ENCODE results near the gene CD320. TPM values are rescaled to one million over a fixed set of nuclear protein-coding genes. Genes with fewer than 3 reads are reported as not detected.

CD320 gene
- total and polyA plus RNA-seq, 2 experiments from 2014 or later = 87.0 to 124 TPM

- TF ChIP-seq, protein P1, sequence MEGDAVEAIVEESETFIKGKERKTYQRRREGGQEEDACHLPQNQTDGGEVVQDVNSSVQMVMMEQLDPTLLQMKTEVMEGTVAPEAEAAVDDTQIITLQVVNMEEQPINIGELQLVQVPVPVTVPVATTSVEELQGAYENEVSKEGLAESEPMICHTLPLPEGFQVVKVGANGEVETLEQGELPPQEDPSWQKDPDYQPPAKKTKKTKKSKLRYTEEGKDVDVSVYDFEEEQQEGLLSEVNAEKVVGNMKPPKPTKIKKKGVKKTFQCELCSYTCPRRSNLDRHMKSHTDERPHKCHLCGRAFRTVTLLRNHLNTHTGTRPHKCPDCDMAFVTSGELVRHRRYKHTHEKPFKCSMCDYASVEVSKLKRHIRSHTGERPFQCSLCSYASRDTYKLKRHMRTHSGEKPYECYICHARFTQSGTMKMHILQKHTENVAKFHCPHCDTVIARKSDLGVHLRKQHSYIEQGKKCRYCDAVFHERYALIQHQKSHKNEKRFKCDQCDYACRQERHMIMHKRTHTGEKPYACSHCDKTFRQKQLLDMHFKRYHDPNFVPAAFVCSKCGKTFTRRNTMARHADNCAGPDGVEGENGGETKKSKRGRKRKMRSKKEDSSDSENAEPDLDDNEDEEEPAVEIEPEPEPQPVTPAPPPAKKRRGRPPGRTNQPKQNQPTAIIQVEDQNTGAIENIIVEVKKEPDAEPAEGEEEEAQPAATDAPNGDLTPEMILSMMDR (conservative IDR thresholded peaks at IDR 0.05; ENCODE audit: low read depth in 2 of 2) = no peak
- TF ChIP-seq ZNF114 (CRISPR knock-in tag; IDR thresholded peaks at IDR 0.05) = no peak
- TF ChIP-seq ETS1 (IDR thresholded peaks at IDR 0.05) = no peak
- no peak for TF ChIP-seq EZH2 (IDR thresholded peaks at IDR 0.05; ENCODE audit: low read depth, unreplicated experiment)
- TF ChIP-seq JUNB (IDR thresholded peaks at IDR 0.05; ENCODE audit: unreplicated experiment) = no peak
- no peak for TF ChIP-seq REST (IDR thresholded peaks at IDR 0.05; ENCODE audit: unreplicated experiment)
- TF ChIP-seq CREB1 (CRISPR knock-in tag; IDR thresholded peaks at IDR 0.05; ENCODE audit: low read depth) = no peak
- no peak for TF ChIP-seq POLR2AphosphoS5 (IDR thresholded peaks at IDR 0.05; ENCODE audit: low read depth)
- no peak for TF ChIP-seq STAT1 (IDR thresholded peaks at IDR 0.05; ENCODE audit: unreplicated experiment)
- TF ChIP-seq NANOG (IDR thresholded peaks at IDR 0.05; ENCODE audit: borderline replicate concordance) = no peak
These were observed 3.1 kb downstream of the CD320 start (continued) for GRCh38 chr19:8304841-8305621.

GRCh38 chr19:8302734-8303133 is 5.4 kb downstream of the CD320 start:
- no peaks in the 10 kb centered on the region for H3K27me3 ChIP-seq (ENCODE audit: insufficient read depth)
- Mint-ChIP-seq H3K27me3 (ENCODE audit: insufficient read depth, low read depth, poor library complexity) (peaks cover 11% of the 10 kb centered on the region), H3K4me3 (no peak overlapping the region), H3K27ac (no peak overlapping the region), H3K36me3 (ENCODE audit: low read depth) (peaks cover 29% of the 10 kb centered on the region), H3K9me3 (no peaks in the 10 kb centered on the region), H3K4me1 (peaks cover 10% of the 10 kb centered on the region; the same call in 2 of the 3 replicates)
- no peak overlapping the region for H3K4me2 ChIP-seq
- no peak overlapping the region for H3K4me3 ChIP-seq
- peaks cover 17% of the 10 kb centered on the region for H3K79me2 ChIP-seq (replicated peaks; ENCODE audit: insufficient read depth)
- no peak overlapping the region for H2AFZ ChIP-seq
- H3K9me2 ChIP-seq (ENCODE audit: insufficient read depth) = no peaks in the 10 kb centered on the region
- H3K36me3 ChIP-seq (ENCODE audit: insufficient read depth) = no peaks in the 10 kb centered on the region; the same call in 1 of the 2 replicates
- H3K27ac ChIP-seq (ENCODE audit: low read depth) = no peak overlapping the region
- DNase-seq (ENCODE audit: low spot score) (no peak), ATAC-seq (no peak)
- H3K4me1 ChIP-seq (ENCODE audit: insufficient read depth) = peaks cover 7% of the 10 kb centered on the region; the same call in 1 of the 2 replicates
- H3F3A ChIP-seq (replicated peaks; ENCODE audit: low read depth) = peaks cover 14% of the 10 kb centered on the region; the same call in 1 of the 2 replicates
- no peaks in the 10 kb centered on the region; the same call in 1 of the 2 replicates for H4K20me1 ChIP-seq (replicated peaks; ENCODE audit: insufficient read depth)
- no peak for TF ChIP-seq ETS1 (IDR thresholded peaks at IDR 0.05)
- TF ChIP-seq POLR2AphosphoS5 (IDR thresholded peaks at IDR 0.05; ENCODE audit: low read depth) = no peak
- no peak for TF ChIP-seq JUNB (IDR thresholded peaks at IDR 0.05; ENCODE audit: unreplicated experiment)
- no peak for TF ChIP-seq ZNF114 (CRISPR knock-in tag; IDR thresholded peaks at IDR 0.05)
- no peak for TF ChIP-seq CREB1 (CRISPR knock-in tag; IDR thresholded peaks at IDR 0.05; ENCODE audit: low read depth)
- TF ChIP-seq EZH2 (IDR thresholded peaks at IDR 0.05; ENCODE audit: low read depth, unreplicated experiment) = no peak
- TF ChIP-seq STAT1 (IDR thresholded peaks at IDR 0.05; ENCODE audit: unreplicated experiment) = no peak
- TF ChIP-seq, protein P1 (conservative IDR thresholded peaks at IDR 0.05; ENCODE audit: low read depth in 2 of 2) = no peak
- TF ChIP-seq NANOG (IDR thresholded peaks at IDR 0.05; ENCODE audit: borderline replicate concordance) = no peak
- no peak for TF ChIP-seq ZNF331 (CRISPR knock-in tag; IDR thresholded peaks at IDR 0.05; ENCODE audit: low read depth)
- no peak for TF ChIP-seq EZH2phosphoT487 (IDR thresholded peaks at IDR 0.05; ENCODE audit: unreplicated experiment)
